ENCODE measurements around the gene CCSER2.
A peak's percentile ranks its signal among the peaks of the same experiment; 100 is the strongest.

Gene CCSER2

GRCh38 chr10:84298057-84298456 is 30.3 kb upstream of the CCSER2 start:
- TF ChIP-seq POLR2A (IDR thresholded peaks at IDR 0.05; ENCODE audit: extremely low read depth, insufficient read length) (no peak), MYC (IDR thresholded peaks at IDR 0.05; ENCODE audit: low read depth, low read length) (no peak), MAX (IDR thresholded peaks at IDR 0.05; ENCODE audit: low read depth, low read length) (no peak)
- H3K4me3 ChIP-seq (ENCODE audit: low read depth, low read length), result no peak overlapping the region
- no peak for DNase-seq (ENCODE audit: low read depth)

- no peak for DNase-seq (ENCODE audit: low read depth)
- no peak for TF ChIP-seq MYC (IDR thresholded peaks at IDR 0.05; ENCODE audit: low read depth, low read length)
- TF ChIP-seq MAX (IDR thresholded peaks at IDR 0.05; ENCODE audit: low read depth, low read length), result no peak
- no peak for TF ChIP-seq CTCF (IDR thresholded peaks at IDR 0.05; ENCODE audit: low read depth, low read length)
- no peak for TF ChIP-seq POLR2A (IDR thresholded peaks at IDR 0.05; ENCODE audit: extremely low read depth, insufficient read length)
- no peak overlapping the region for H3K4me3 ChIP-seq (ENCODE audit: low read depth, low read length)
These were observed 26.2 kb upstream of the CCSER2 start for GRCh38 chr10:84302223-84302622.

GRCh38 chr10:84306751-84307384 is 21.5 kb upstream of the CCSER2 start:
- TF ChIP-seq POLR2A (IDR thresholded peaks at IDR 0.05; ENCODE audit: extremely low read depth, insufficient read length) (no peak), MAX (IDR thresholded peaks at IDR 0.05; ENCODE audit: low read depth, low read length) (no peak), MYC (IDR thresholded peaks at IDR 0.05; ENCODE audit: low read depth, low read length) (no peak), CTCF (IDR thresholded peaks at IDR 0.05; ENCODE audit: low read depth, low read length) (no peak)
- DNase-seq (ENCODE audit: low read depth), result no peak
- H3K4me3 ChIP-seq (ENCODE audit: low read depth, low read length), result no peak overlapping the region

- no peak for TF ChIP-seq CTCF (IDR thresholded peaks at IDR 0.05; ENCODE audit: low read depth, low read length)
- TF ChIP-seq POLR2A (IDR thresholded peaks at IDR 0.05; ENCODE audit: extremely low read depth, insufficient read length), result no peak
- TF ChIP-seq MAX (IDR thresholded peaks at IDR 0.05; ENCODE audit: low read depth, low read length), result no peak
- TF ChIP-seq MYC (IDR thresholded peaks at IDR 0.05; ENCODE audit: low read depth, low read length), result no peak
These were observed 20.4 kb upstream of the CCSER2 start for GRCh38 chr10:84308021-84308420.

GRCh38 chr10:84308481-84309304 is 19.7 kb upstream of the CCSER2 start:
- TF ChIP-seq POLR2A (IDR thresholded peaks at IDR 0.05; ENCODE audit: extremely low read depth, insufficient read length) (no peak), MAX (IDR thresholded peaks at IDR 0.05; ENCODE audit: low read depth, low read length) (no peak), CTCF (IDR thresholded peaks at IDR 0.05; ENCODE audit: low read depth, low read length) (no peak), MYC (IDR thresholded peaks at IDR 0.05; ENCODE audit: low read depth, low read length) (no peak)
- no peak overlapping the region for H3K4me3 ChIP-seq (ENCODE audit: low read depth, low read length)
- peak; percentile 16 for DNase-seq (ENCODE audit: low read depth)

More at GRCh38 chr10:84308021-84308420, 20.4 kb upstream of the CCSER2 start:
- DNase-seq (ENCODE audit: low read depth), result no peak
- no peak overlapping the region for H3K4me3 ChIP-seq (ENCODE audit: low read depth, low read length)

- DNase-seq (ENCODE audit: low read depth), result no peak
- no peak overlapping the region for H3K4me3 ChIP-seq (ENCODE audit: low read depth, low read length)
- TF ChIP-seq POLR2A (IDR thresholded peaks at IDR 0.05; ENCODE audit: extremely low read depth, insufficient read length), result no peak
- no peak for TF ChIP-seq CTCF (IDR thresholded peaks at IDR 0.05; ENCODE audit: low read depth, low read length)
- no peak for TF ChIP-seq MYC (IDR thresholded peaks at IDR 0.05; ENCODE audit: low read depth, low read length)
- TF ChIP-seq MAX (IDR thresholded peaks at IDR 0.05; ENCODE audit: low read depth, low read length), result no peak
These were observed 17.9 kb upstream of the CCSER2 start for GRCh38 chr10:84310470-84310869.

All from NB4 (cell line).